Brain microvascular endothelial cell (primary cell): ENCODE measurements around the gene KRTAP5-10.
"Not testable (repeated sequence)": the region's sequence is repeated elsewhere in the genome, so short reads cannot be mapped to it uniquely, and the experiment has no call there.

ENCODE experiments used
- DNase-seq: peaks from one replicate; pipeline ENCODE4 v3.0.0-alpha.2; 2020
- H3K27ac ChIP-seq: fragments of 250-450 bp; sonication (Bioruptor Pico); 2 replicates; pipeline ENCODE4 v1.5.1; 2020; ENCODE audit warnings: mild to moderate bottlenecking, moderate library complexity
- H3K27me3 ChIP-seq: fragments of 250-450 bp; sonication (Bioruptor Pico); replicated peaks from 2 replicates; pipeline ENCODE4 v1.5.1; 2020; ENCODE audit warnings: mild to moderate bottlenecking
- H3K36me3 ChIP-seq: fragments of 250-450 bp; sonication (Bioruptor Pico); replicated peaks from 2 replicates; pipeline ENCODE4 v1.5.1; 2020; ENCODE audit warnings: mild to moderate bottlenecking
- H3K4me3 ChIP-seq: 2 replicates; pipeline ENCODE4 v1.5.1; 2011; ENCODE audit warnings: low read depth, mild to moderate bottlenecking, control low read depth, low read length, moderate library complexity
- in situ Hi-C: cut with HindIII; loops from 2 replicates; pipeline ENCODE4 v1.10.0; 2017; ENCODE audit warnings: low sequenced_read_pairs, low pct_ligation_motif_present
- TF ChIP-seq, protein P1 (sequence below): IDR thresholded peaks from 2 replicates; pipeline ENCODE4 v1.5.1; 2011; ENCODE audit warnings: low read depth, mild to moderate bottlenecking, moderate library complexity, low read length, control low read depth, inconsistent platforms; ENCODE audit errors: missing control alignments

Gene KRTAP5-10, protein sequence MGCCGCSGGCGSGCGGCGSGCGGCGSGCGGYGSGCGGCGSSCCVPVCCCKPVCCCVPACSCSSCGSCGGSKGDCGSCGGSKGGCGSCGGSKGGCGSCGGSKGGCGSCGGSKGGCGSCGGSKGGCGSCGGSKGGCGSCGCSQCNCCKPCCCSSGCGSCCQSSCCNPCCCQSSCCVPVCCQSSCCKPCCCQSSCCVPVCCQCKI

DNA sequence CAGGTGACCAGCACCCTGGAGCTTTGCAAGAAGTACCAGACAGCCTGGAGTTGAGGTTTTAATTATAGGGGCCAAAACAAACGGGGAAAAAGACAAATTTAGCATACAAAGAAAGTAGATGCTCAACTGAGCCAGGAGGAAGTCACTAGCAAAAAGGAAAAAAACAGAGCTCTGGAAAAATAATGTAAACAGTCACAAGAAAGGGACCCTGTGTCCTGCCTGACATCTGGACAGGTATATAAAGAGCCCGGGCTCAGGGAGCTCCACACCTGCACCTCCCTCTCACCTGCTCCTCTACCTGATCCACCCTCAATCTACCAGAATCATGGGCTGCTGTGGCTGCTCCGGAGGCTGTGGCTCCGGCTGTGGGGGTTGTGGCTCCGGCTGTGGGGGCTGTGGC, at the start of gene KRTAP5-10:
Gene KRTAP5-10 (plus strand): TSS at position 301 of the 400 bp plus-strand sequence. CDS start 25 bp downstream, at position 326.
- no peak for DNase-seq
- in situ Hi-C loops, result no loop called here
- Histone ChIP-seq H3K27me3 (no peaks in the 10 kb centered on the region), H3K36me3 (no peaks in the 10 kb centered on the region), H3K4me3 (no peak within 1 kb of the TSS), H3K27ac (no peak within 1 kb of the TSS)
- TF ChIP-seq, protein P1, sequence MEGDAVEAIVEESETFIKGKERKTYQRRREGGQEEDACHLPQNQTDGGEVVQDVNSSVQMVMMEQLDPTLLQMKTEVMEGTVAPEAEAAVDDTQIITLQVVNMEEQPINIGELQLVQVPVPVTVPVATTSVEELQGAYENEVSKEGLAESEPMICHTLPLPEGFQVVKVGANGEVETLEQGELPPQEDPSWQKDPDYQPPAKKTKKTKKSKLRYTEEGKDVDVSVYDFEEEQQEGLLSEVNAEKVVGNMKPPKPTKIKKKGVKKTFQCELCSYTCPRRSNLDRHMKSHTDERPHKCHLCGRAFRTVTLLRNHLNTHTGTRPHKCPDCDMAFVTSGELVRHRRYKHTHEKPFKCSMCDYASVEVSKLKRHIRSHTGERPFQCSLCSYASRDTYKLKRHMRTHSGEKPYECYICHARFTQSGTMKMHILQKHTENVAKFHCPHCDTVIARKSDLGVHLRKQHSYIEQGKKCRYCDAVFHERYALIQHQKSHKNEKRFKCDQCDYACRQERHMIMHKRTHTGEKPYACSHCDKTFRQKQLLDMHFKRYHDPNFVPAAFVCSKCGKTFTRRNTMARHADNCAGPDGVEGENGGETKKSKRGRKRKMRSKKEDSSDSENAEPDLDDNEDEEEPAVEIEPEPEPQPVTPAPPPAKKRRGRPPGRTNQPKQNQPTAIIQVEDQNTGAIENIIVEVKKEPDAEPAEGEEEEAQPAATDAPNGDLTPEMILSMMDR, result no peak

DNA sequence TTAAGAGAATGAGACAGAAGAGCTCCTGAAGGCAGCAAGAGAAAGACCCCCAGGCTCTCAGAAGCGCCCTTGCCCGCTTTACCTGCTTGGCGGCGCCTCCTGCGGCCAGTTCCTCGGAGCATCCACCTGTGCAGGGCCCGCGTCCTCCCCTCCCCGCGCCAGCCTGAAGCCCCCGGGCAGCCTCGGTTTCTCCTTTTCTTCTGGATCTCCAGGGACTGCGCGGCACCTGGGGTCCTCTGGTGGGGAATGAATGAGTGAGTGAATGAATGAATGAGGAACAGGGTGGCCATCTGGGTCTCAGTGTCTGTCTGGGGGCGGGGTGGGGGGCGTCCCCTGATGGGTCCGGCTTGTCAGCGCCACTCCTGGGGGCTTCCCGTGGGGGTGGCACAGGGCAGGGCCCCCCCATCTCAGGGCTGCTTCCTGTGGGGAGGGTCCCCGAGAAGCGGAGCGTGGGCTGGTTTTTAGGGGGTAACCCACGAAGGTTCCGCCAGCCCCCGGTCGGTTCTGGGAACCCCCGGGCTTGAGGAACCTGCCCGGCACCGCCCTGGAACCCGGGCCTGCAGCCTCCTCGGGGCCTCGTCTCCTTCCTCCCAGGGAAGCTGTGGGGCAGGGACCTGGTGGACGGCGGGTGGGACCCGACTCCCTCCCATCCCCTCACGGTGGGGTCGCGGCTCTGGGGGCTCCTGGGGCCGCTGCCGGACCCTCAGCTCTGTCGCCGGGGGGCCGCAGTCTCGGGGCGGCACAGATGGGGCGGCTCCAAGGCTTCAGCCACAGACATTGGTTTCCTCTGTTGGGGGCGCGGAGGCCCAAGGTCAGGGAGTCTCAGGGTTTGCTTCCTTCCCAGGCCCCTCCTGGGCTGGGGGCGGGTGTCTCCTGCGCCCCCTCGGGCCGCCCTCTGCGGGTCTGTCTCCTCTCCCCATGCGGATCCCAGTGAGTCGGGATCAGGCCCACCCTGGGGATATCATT, 46.6 kb upstream of the KRTAP5-10 start:
- Histone ChIP-seq H3K36me3 (no peaks in the 10 kb centered on the region), H3K27me3 (no peaks in the 10 kb centered on the region), H3K4me3 (no peak overlapping the region), H3K27ac (no peak overlapping the region)
- TF ChIP-seq, protein P1, result no peak
- no peak for DNase-seq
- in situ Hi-C loops, result no loop called here

DNA sequence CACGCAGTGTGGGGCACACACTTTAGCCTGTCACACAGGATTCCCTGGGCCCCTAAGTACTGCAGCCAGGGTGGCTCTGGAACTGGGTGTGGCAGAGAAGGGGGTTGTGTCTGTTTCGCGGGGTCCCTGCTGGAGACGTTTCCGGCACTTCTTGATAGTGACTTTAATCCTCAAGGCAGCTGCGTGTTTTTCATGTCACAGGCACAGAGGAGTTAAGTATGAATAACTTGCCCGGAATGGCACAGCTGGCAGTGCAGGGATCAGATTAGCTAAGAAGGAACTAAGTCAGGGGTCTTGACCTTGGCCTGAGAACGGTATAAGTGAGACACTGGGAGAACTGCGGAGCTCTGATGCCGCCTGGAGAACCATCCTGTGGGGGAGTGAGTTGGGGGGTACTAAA, 45.8 kb upstream of the KRTAP5-10 start:
- in situ Hi-C loops, result no loop called here
- H3K36me3 ChIP-seq, result no peaks in the 10 kb centered on the region
- H3K27me3 ChIP-seq, result no peaks in the 10 kb centered on the region
- no peak overlapping the region for H3K4me3 ChIP-seq
- TF ChIP-seq, protein P1, result no peak
- H3K27ac ChIP-seq, result no peak overlapping the region
- DNase-seq, result no peak

DNA sequence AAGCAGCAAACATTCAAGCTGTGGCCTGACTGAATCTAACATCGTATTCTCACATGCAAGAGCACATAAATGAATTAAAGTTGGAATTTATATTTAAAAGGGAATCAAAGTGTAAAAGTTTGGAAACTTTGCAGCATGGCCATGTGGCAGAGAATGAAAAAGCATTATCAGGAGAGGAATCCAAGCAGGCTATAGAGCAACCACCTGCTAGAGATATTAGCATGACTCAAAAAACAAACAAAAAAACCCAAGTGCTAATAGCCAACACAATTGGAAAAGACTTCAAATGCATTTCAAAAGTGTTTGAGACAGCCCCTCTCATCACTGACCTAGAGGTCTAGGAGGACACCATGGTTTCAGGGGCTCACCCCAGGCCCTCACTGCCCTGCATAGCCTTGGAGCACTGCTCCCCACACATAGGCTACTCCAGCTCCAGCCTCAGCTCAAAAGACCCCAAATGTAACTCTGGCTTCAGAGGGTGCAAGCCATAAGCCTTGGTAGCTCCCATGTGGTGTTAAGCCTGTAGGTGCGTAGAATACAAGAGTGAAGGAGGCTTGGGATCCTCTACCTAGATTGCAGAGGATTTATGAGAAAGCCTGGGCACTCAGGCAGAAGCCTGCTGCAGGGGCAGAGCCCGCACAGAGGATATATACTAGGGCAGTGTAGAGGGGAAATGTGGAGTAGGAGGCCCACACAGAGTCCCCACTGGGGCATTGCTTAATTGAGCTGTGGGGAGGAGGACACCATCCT, 40.0 kb upstream of the KRTAP5-10 start:
- Histone ChIP-seq H3K4me3 (no peak overlapping the region), H3K36me3 (no peaks in the 10 kb centered on the region), H3K27ac (no peak overlapping the region), H3K27me3 (no peaks in the 10 kb centered on the region)
- in situ Hi-C loops, result no loop called here
- no peak for DNase-seq
- TF ChIP-seq, protein P1, result no peak

DNA sequence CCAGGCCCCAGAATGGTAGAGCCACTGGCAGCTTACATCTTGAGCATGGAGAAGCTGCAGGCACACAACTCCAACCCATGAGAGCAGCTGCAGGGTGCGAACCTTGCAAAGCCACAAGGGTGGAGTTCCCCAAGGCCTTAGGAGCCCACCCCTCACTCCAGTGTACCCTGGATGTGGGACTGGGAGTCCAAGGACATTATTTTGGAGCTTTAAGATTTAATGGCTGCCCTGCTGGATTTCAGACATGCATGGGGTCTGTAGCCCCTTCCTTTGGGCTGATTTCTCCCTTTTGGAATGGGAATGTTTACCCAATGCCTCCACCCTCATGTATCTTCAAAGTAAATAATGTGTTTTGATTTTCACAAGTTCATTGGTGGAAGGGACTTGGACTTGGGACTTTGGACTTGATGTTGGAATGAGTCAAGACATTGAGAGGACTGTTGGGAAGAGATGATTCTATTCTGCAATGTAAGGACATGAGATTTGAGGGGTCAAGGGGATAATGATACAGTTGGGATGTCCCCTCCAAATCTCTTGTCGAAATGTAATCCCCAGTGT, 39.3 kb upstream of the KRTAP5-10 start:
- Histone ChIP-seq H3K36me3 (no peaks in the 10 kb centered on the region), H3K27ac (no peak overlapping the region), H3K27me3 (no peaks in the 10 kb centered on the region), H3K4me3 (no peak overlapping the region)
- TF ChIP-seq, protein P1, result no peak
- in situ Hi-C loops, result no loop called here
- DNase-seq, result no peak

DNA sequence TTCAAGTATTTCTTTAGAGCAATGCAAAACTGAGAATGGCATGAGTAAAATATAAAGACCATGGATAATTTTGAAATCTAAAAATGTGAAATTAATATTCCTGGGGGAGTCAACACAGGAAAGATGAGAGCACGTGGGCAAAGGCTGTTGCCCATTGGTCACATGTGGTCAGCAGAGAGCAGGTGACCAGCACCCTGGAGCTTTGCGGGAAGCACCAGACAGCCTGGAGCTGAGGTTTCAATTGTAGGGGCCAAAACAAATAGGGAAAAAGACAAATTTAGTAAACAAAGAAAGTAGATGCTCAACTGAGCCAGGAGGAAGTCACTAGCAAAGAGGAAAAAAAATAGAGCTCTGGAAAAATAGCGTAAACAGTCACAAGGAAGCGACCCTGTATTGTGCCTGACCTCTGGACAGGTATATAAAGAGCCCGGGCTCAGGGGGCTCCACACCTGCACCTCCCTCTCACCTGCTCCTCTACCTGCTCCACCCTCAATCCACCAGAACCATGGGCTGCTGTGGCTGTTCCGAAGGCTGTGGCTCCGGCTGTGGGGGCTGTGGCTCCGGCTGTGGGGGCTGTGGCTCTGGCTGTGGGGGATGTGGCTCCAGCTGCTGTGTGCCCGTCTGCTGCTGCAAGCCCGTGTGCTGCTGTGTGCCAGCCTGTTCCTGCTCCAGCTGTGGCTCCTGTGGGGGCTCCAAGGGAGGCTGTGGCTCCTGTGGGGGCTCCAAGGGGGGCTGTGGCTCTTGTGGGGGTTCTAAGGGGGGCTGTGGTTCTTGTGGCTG, 38.4 kb upstream of the KRTAP5-10 start, which contains the start of gene KRTAP5-7:
Gene KRTAP5-7 (plus strand): TSS at position 472 of the 780 bp plus-strand sequence. CDS start 34 bp downstream, at position 506.
- in situ Hi-C loops, H3K36me3 ChIP-seq, H3K27ac ChIP-seq, DNase-seq, H3K27me3 ChIP-seq, H3K4me3 ChIP-seq: not testable (repeated sequence)
